ENCODE results near the gene TNRC6B. TPM values are rescaled to one million over a fixed set of nuclear protein-coding genes. Genes with fewer than 3 reads are reported as not detected.
"Not testable (repeated sequence)": the region's sequence is repeated elsewhere in the genome, so short reads cannot be mapped to it uniquely, and the experiment has no call there.

The TNRC6B gene, protein sequence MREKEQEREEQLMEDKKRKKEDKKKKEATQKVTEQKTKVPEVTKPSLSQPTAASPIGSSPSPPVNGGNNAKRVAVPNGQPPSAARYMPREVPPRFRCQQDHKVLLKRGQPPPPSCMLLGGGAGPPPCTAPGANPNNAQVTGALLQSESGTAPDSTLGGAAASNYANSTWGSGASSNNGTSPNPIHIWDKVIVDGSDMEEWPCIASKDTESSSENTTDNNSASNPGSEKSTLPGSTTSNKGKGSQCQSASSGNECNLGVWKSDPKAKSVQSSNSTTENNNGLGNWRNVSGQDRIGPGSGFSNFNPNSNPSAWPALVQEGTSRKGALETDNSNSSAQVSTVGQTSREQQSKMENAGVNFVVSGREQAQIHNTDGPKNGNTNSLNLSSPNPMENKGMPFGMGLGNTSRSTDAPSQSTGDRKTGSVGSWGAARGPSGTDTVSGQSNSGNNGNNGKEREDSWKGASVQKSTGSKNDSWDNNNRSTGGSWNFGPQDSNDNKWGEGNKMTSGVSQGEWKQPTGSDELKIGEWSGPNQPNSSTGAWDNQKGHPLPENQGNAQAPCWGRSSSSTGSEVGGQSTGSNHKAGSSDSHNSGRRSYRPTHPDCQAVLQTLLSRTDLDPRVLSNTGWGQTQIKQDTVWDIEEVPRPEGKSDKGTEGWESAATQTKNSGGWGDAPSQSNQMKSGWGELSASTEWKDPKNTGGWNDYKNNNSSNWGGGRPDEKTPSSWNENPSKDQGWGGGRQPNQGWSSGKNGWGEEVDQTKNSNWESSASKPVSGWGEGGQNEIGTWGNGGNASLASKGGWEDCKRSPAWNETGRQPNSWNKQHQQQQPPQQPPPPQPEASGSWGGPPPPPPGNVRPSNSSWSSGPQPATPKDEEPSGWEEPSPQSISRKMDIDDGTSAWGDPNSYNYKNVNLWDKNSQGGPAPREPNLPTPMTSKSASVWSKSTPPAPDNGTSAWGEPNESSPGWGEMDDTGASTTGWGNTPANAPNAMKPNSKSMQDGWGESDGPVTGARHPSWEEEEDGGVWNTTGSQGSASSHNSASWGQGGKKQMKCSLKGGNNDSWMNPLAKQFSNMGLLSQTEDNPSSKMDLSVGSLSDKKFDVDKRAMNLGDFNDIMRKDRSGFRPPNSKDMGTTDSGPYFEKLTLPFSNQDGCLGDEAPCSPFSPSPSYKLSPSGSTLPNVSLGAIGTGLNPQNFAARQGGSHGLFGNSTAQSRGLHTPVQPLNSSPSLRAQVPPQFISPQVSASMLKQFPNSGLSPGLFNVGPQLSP (N-terminal part only)
- total RNA-seq: 10 to 100 TPM; 27.9 to 29.2 TPM

DNA sequence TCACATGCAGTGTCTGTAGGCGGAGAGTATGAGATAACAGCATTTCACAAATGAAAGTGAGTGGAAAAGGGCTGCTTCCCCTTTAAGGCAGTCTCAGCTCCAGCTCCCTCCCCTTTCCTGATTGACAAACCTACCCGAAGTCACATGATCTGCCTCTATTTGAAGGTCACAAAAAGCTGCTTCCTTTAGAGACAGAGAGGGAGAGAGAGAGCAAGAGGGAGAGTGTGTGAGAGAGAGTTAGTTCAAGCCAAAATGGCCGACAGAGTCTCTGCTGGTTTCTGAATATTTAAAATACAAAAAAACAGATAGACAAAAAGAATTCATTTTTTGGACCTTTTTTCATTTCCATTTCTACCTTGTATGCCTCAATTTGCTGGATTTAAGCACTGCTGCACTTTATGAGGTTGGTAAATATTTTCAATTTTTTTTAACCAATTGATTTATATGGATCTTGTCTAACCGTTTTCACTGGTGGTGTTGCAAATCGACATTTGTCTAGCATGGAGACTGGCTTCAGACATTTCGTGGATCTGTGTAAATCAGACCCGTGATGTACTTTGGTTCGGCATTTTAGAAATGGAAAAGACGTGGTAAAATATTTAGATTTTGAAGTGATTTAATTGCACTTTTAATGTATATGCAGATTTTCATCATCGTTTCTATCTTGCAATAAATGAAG lies at the start of gene TNRC6B:
Gene TNRC6B, plus strand, starts transcription at position 188 of the 679 bp plus-strand sequence. Its CDS starts 211 bp downstream, at position 399.
- POLR2A ChIA-PET: interaction anchor here (0.5 to 2.4 kb wide), 10 partner anchors 19 to 643 kb away, joined by 3 to 10 read pairs (median 4); no protein-coding TSS in a partner anchor
- CTCF ChIA-PET: interaction anchor here (1.0 to 3.4 kb wide), 4 partner anchors 16 to 134 kb away, joined by 3 to 12 read pairs (median 4); no protein-coding TSS in a partner anchor

DNA sequence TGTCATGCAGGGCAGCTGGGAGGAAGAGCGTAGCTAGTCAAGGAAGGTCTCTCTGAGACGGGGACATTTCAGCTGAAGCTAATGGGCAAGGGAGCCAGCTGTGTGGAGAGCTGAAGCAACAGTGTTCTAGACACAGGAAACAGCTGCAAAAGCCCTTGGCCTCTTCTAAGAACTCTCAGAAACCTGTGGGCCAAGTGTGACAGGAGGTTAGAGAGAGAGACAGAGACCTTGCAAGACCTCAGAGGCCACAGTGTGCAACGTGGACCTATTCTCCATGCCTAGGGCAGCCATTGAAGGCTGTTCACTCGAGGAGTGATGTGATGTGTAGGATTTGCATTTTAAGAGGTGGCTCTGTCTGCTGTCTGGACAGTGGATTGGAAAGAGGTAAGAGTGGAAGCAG lies 48.7 kb upstream of the TNRC6B start:
- ChIA-PET CTCF (no interaction called here), POLR2A (no interaction called here)

DNA sequence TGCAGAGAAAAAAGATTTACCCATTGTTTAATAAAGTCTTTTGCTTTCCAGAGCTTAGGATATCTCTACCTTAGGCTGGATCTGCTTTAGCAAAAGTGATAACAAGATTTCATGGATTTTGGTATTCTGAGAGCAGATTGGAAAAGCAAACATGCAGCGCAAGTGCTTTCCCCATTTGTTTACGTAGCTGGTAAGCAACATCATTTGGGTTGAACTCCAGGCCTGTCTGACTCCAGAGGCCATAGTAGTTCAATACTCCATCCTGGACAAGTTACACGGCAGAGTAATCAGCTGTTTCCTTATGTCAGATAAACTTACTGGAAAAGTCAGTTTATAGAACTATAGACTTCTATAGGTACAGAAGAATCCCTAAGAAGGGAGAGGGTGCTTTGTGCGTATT lies 40.6 kb upstream of the TNRC6B start:
- ChIA-PET CTCF (interaction anchor here (1.3 kb wide), 1 partner anchor 58 kb away, joined by 4 read pairs; no protein-coding TSS in a partner anchor), POLR2A (interaction anchor here (0.7 kb wide), 1 partner anchor 30 kb away, joined by 5 read pairs; no protein-coding TSS in a partner anchor)

DNA sequence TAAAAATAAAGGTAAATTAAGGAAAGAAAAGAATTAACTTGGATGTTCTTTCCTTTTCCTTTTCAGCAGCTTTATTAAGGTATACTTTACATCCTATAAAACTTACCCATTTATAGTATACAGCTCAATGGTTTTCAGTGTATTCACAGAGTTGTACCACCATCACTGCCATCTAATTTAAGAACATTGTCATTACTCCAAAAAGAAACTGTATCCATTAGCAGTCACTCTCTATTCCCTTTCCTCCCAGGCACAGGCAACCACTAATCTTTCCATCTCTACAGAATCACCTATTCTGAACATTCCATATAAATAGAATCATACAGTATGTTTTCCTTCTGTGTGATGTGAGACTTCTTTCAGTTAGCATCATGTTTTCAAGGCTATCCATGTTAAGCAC lies 38.9 kb upstream of the TNRC6B start:
- POLR2A ChIA-PET: no interaction called here
- CTCF ChIA-PET: interaction anchor here (0.7 kb wide), 1 partner anchor 24 kb away, joined by 3 read pairs; no protein-coding TSS in a partner anchor

DNA sequence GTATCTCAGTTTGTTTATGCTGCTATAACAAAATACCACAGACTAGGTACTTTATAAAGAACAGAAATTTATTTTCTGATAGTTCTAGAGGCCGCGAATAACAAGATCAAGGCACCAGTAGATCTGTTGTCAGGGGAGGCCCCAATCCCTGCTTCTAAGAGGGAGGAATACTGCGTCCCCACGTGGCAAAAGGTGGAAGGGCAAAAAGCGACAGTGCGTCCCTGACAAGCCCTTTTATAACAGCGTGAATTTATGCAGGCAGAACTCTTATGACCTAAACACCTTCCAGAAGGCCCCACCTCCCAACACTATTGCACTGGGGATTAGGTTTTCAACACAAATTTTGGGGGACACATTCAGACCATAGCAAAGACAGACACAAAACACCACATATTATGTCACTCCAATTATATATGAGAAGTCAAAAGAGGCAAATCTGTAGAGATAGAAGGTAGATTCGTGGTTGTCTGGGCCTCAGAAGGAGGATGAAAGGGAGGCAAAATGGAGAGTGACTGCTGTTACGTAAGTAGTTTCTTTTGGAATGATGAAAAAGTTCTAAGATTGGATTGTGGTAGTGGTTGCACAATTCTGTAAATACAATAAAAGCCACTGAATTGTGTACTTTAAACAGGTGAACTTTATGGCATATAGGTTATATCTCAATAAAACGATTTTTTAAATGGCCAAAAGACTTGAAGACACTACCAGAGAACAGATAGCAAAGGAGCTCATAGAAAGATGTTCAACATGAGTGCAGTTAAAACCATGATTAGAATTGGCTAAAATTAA lies 30.1 kb upstream of the TNRC6B start:
- POLR2A ChIA-PET: no interaction called here
- CTCF ChIA-PET: no interaction called here

DNA sequence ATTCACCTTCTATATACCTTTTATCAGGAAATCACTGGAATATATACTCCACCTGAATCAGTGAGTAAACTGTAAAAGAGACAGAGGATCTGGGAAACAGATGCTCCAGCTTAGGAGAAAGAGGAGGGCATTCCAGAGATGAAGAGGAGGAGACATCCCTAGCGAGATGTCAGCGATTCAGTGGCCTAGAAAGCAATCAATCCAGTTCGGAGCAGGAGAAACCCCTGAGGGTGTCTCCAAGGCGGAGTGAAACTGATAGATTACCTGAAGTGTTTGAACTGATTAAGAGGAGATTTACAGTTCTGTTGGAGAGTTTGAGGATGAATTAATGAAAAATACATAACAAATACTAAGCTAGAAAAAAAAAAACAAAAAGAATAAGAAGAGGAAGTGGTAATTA lies 24.5 kb upstream of the TNRC6B start:
- POLR2A ChIA-PET: no interaction called here
- CTCF ChIA-PET: no interaction called here

DNA sequence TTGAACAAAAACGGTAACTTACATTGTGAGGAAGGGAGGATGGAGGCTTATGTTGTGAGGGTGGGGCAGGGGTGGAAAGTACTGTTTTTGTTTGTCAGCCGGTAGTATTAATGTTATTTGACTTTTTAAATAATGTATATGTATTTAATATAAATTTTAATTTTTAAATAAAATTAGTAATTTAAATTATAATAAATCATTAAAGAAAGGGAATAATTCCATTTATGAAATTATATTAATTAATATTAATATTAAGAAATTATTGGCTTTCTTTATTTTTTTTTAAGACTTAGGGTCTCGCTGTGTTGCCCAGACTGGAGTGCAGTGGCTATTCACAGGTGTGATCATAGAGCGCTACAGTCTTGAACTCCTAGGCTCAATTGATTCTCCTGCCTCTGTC lies 24.0 kb upstream of the TNRC6B start:
- ChIA-PET POLR2A (no interaction called here), CTCF (no interaction called here)

DNA sequence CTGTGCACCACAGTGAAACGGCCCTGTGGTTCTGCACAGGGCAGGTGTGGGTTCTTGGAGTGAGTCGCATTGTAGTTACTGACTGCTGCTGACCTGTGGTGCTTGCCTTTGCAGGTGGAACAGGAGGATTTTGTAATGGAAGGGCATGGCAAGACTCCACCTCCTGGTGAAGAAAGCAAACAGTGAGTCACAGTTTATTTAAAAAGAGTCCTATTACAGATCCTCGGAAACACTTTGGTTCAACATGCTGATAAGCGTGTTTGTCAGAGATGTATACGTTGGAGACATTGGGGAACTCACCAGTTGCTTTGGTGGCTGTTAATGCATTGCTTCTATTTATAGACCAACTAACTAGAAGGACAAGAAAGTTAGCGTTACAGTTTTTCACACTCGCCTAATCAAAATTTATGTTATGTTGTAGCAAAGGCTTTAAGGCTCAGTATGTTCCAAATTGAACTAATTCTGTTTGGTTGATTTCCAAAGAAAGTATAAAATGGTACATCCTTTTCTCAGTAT lies 21.7 kb upstream of the TNRC6B start:
- POLR2A ChIA-PET: no interaction called here
- CTCF ChIA-PET: interaction anchor here (0.5 kb wide), 1 partner anchor 13 kb away, joined by 3 read pairs; no protein-coding TSS in a partner anchor

DNA sequence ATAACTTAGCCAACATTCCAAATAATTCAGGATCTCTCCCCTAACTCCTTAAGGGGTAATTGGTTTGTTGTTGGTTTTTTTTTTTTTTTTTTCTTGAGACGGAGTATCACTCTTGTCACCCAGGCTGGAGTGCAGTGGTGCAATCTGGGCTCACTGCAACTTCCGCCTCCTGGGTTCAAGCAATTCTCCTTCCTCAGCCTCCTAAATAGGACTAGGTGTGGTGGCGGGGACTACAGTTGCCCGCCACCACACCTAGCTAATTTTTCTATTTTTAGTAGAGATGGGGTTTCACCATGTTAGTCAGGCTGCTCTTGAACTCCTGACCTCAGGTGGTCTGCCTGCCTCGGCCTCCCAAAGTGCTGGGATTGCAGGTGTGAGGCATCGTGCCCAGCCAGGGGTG lies 21.0 kb upstream of the TNRC6B start:
- CTCF ChIA-PET: interaction anchor here (0.6 kb wide), 1 partner anchor 18 kb away, joined by 3 read pairs; no protein-coding TSS in a partner anchor
- POLR2A ChIA-PET: not testable (repeated sequence)

DNA sequence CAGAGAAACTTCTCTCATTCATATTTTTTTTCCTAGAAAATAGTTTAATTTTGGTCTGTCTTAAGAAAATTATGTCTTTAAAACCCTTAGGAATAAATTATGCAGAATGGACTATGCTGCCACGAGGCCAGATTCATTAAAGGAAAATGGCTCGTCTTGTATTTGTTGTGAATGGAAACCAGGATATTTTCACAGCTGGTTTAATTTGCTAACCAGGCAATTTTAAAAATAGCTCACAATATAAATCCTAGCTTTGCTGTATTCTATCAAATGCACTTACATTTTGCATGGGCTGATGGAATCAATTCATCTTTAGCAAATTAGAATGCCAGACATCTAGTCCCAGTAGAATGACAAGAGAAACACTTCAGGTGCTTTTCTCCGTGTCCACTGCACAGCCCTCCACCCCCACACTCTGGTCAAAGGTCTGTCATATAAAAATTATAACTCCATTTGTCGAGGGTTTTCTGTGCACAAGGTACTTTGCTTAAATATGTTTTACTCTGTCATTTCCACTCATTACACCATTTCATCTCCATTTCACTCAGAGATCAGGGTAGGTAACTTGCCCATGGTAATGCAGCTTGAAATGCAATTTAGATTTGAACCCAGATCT lies 20.3 kb upstream of the TNRC6B start:
- POLR2A ChIA-PET: no interaction called here
- CTCF ChIA-PET: no interaction called here

DNA sequence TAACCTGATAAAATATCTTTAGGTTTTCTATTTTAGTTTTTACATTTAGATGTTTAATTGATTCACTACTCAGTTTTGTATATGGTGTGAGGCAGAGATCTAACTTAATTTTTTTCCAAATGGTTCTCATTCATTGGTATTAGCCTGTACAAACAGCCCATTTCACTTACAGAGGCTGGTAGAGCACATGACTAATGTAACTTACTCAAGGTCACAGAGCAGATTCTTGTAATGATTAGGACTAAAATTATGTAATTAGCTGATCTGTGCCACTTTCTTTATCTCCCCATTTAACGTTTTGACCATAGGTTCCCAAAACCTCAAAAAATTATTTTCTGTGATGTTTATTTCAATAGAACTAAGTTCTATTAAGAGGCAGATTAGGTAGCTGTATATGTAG lies 16.5 kb upstream of the TNRC6B start:
- CTCF ChIA-PET: no interaction called here
- POLR2A ChIA-PET: no interaction called here

DNA sequence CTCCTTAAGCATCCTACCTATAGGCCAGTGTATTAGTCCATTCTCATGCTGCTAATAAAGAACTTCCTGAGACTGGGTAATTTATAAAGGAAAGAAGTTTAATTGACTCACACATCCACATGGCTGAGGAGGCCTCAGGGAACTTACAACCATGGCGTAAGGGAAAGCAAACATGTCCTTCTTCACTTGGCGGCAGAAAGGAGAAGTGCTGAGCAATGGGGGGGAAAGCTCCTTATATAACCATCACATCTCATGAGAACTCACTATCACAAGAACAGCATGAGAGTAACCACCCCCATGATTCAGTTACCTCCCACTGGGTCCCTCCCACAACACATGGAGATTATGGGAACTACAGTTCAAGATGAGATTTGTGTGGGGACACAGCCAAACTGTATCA lies 12.2 kb upstream of the TNRC6B start:
- CTCF ChIA-PET: interaction anchor here (0.6 kb wide), 1 partner anchor 207 kb away, joined by 3 read pairs; no protein-coding TSS in a partner anchor
- POLR2A ChIA-PET: not testable (repeated sequence)

DNA sequence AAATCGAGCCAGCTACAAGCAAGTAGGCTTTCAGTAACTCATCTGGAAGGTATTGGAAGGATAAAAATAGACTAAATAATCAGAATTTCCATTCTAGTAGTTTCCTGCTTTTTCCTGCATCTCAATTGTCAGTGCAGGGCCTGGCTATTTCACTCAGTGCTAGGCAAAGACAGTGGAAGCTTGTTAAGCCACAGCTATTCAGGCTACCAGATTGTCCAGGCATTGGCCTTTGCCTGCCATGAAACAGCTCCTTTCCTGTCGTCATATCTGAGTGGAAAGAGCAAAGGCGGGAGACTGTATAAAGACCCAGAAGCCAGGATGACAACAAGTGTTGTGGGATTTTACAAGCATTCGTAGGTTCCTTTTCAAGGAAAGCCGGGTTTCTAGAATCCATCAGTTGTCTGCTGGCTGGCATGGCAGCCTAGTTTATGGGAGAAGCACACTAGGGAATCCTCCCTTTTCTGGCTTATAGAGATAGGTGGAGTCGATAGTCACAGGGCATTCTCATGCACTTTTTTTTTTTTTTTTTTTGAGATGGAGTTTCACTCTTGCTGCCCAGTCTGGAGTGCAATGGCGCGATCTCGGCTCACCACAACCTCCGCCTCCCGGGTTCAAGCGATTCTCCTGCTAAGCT lies 2.0 kb upstream of the TNRC6B start:
- POLR2A ChIA-PET: no interaction called here
- CTCF ChIA-PET: no interaction called here

DNA sequence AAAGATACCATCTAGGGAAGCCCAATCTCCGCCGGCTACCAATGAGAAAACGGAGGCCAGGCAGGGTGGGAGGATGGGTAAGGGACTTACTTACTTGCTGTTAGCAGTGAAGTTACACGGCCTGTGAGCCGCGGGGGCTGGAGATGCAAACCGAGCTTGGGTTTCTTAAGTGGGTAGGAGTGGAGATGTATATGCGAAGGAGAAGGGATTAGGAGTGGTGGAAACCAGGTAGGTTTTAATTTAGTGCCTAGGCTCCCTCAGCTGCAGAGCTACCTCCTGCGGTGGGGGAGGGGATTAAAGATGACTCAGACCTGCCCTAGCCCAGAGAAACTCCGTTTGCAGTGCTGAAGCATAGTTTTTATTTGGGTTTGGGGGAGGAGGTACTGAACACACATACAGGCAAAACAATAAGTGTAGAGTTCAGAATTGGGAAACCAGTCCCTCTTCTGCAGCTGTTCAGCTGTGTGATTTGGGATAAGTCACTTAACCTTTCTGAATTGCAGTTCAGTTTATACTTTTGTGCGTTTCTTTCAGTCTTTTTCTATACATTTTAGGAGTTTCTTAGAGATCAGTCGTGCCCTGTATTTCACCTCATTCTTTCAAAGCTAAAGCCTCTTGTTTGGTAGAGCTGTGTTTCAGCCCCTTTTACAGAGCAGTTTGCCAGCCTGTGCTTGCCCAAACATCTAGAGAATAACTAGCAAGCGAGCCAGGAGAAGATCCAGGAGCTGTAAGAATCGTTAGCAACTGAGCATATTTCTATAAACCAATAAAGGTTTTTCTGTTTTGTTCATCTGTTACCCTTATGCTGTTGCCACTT lies 596 bp upstream of the TNRC6B start:
- POLR2A ChIA-PET: interaction anchor here (0.5 to 2.4 kb wide), 8 partner anchors 20 to 644 kb away, joined by 3 to 10 read pairs (median 4); no protein-coding TSS in a partner anchor
- CTCF ChIA-PET: interaction anchor here (1.0 to 1.6 kb wide), 3 partner anchors 23 to 133 kb away, joined by 3 to 5 read pairs (median 3); no protein-coding TSS in a partner anchor

DNA sequence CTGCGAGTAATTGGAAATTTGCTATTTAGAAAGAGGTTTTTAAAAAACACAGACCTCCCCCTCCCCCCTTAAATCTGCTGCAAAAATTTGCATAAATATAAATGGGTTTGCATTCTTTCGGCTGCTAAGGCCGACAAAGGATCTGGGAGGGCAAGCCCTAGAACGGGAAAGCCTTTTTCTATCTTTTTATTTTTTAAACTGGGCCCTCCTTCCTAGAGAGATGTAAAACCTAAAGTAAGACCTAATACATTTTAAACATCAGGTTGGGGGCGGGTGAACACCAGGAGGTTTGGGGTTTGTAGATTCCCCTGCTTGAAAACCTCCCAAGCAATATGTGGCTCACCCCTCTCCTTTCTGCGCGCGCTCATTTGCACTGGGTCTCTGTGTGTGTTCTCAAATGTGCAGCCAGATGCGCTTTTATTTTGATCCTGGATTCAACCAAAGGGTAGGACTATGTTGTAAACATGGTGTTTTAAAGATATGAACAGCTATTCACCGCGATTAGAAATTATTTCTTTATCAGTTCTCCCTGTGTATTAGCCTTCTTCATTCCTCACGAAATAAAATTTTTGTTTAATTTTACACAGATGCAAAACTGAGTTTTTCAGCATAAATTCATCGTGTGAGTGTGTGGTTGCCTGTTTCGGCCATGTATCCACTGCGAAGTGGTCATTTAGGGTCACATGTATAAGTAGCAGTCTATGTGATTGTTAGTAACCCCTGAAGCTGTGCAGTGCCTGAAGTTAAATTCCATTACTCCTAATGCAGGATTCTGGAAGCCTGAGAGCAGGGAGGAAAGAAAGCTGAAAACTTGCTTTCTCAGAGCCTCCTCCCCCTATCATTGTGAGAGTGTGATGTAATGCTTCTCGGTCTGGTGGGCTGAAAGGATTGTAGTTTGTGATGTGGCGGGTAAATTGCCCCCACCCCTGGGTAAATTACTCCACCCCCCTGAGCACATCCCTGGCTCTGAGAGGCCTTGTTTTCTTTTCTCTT lies 988 bp downstream of the TNRC6B start:
- ChIA-PET CTCF (interaction anchor here (3.4 kb wide), 1 partner anchor 15 kb away, joined by 12 read pairs; no protein-coding TSS in a partner anchor), POLR2A (interaction anchor here (0.5 to 2.4 kb wide), 5 partner anchors 18 to 169 kb away, joined by 3 to 10 read pairs (median 8); no protein-coding TSS in a partner anchor)
